DOHH2 (cell line): ENCODE data around the gene TMEM244.

Experiments
- H3F3A ChIP-seq: fragments of 200-600 bp; sonication (generic), shearing (Covaris generic); 2 replicates; pipeline ENCODE4 v1.6.0; 2016; ENCODE audit warnings: antibody characterized with exemption, mild to moderate bottlenecking; ENCODE audit not compliant: control insufficient read depth, insufficient read depth
- H3K27ac ChIP-seq: fragments of 200-600 bp; sonication (generic); 2 replicates; pipeline ENCODE4 v1.5.1; 2014; ENCODE audit warnings: low read depth, mild to moderate bottlenecking, low read length, moderate library complexity
- H3K27me3 ChIP-seq: fragments of 200-600 bp; sonication (generic); 2 replicates; pipeline ENCODE4 v1.6.1; 2014; ENCODE audit warnings: mild to moderate bottlenecking, low read length, mixed read lengths; ENCODE audit not compliant: control insufficient read depth
- H3K36me3 ChIP-seq: fragments of 200-600 bp; sonication (generic); 2 replicates; pipeline ENCODE4 v1.6.1; 2014; ENCODE audit warnings: mild to moderate bottlenecking, low read length, moderate library complexity, mixed read lengths; ENCODE audit not compliant: control insufficient read depth
- H3K4me1 ChIP-seq: fragments of 200-600 bp; sonication (generic); 2 replicates; pipeline ENCODE4 v1.6.1; 2014; ENCODE audit warnings: mild to moderate bottlenecking, low read length, mixed read lengths; ENCODE audit not compliant: control insufficient read depth
- H3K4me2 ChIP-seq: fragments of 200-600 bp; sonication (generic); 2 replicates; pipeline ENCODE4 v1.6.0; 2014; ENCODE audit warnings: mild to moderate bottlenecking, low read length, moderate library complexity
- H3K4me3 ChIP-seq: fragments of 200-600 bp; sonication (generic); 2 replicates; pipeline ENCODE4 v1.5.1; 2014; ENCODE audit warnings: mild to moderate bottlenecking, low read length, mixed read lengths
- H3K79me2 ChIP-seq: fragments of 200-600 bp; sonication (generic); 2 replicates; pipeline ENCODE4 v1.6.1; 2014; ENCODE audit warnings: mild to moderate bottlenecking, low read length, mixed read lengths; ENCODE audit not compliant: control insufficient read depth
- H3K9me2 ChIP-seq: fragments of 200-600 bp; sonication (generic); replicated peaks from 2 replicates; pipeline ENCODE4 v1.6.1; 2014; ENCODE audit warnings: mild to moderate bottlenecking, low read length, mixed read lengths; ENCODE audit not compliant: control insufficient read depth
- H3K9me3 ChIP-seq: fragments of 200-600 bp; sonication (generic); 2 replicates; pipeline ENCODE4 v1.6.1; 2014; ENCODE audit warnings: antibody characterized with exemption, low read length, mixed read lengths; ENCODE audit not compliant: control insufficient read depth, insufficient read depth
- H4K20me1 ChIP-seq: fragments of 200-600 bp; sonication (generic); 2 replicates; pipeline ENCODE4 v1.6.0; 2014; ENCODE audit warnings: low read depth, mild to moderate bottlenecking, antibody characterized with exemption, low read length, moderate library complexity; ENCODE audit not compliant: control insufficient read depth, insufficient read depth
- CTCF ChIP-seq: fragments of 200-600 bp; sonication (generic); IDR thresholded peaks from one replicate; pipeline ENCODE4 v1.5.1; 2014; ENCODE audit warnings: antibody characterized with exemption, mild to moderate bottlenecking, low read depth, low read length; ENCODE audit not compliant: poor library complexity, severe bottlenecking
- EZH2phosphoT487 ChIP-seq: fragments of 200-600 bp; sonication (generic); IDR thresholded peaks from 2 replicates; pipeline ENCODE4 v1.6.1; 2017; ENCODE audit warnings: borderline replicate concordance, mild to moderate bottlenecking, antibody characterized with exemption, low read length, moderate library complexity, mixed read lengths

TMEM244 gene

GRCh38 chr6:129906515-129907077 lies 45.5 kb upstream of the TMEM244 start:
- H3K27ac ChIP-seq, result no peak overlapping the region
- no peaks in the 10 kb centered on the region for H3K79me2 ChIP-seq
- no peaks in the 10 kb centered on the region for H3K9me2 ChIP-seq
- no peaks in the 10 kb centered on the region for H3K9me3 ChIP-seq
- TF ChIP-seq EZH2phosphoT487 (no peak), CTCF (no peak)
- no peaks in the 10 kb centered on the region for H3F3A ChIP-seq
- H4K20me1 ChIP-seq, result no peaks in the 10 kb centered on the region
- H3K4me3 ChIP-seq, result no peak overlapping the region
- H3K27me3 ChIP-seq, result peaks cover 5% of the 10 kb centered on the region; the same call in 1 of the 2 replicates
- H3K36me3 ChIP-seq, result no peaks in the 10 kb centered on the region
- peaks cover 9% of the 10 kb centered on the region for H3K4me1 ChIP-seq
- H3K4me2 ChIP-seq, result no peak overlapping the region

DNA sequence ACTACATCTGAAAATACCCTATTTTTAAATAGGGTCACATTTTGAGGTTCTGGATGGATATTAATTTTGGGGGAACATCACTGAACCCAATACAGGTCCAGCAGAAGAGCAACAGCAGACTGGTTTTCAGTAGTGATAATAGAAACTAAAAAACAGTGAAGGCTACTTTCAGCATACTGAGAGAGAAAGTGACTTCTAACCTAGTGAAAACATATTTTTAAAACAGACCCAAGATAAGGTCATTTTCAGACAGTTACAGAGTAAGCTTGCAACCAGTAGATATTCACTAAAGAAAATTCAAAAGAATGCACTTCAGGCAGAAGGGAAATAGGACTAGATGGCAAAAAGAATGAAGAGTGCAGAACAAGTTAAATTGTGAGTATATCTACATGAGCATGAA lies 42.0 kb upstream of the TMEM244 start:
- Histone ChIP-seq H3K9me2 (no peaks in the 10 kb centered on the region), H3K36me3 (no peaks in the 10 kb centered on the region), H3K4me1 (no peaks in the 10 kb centered on the region), H3K4me2 (no peak overlapping the region), H4K20me1 (no peaks in the 10 kb centered on the region), H3K79me2 (no peaks in the 10 kb centered on the region), H3K27ac (no peak overlapping the region), H3K9me3 (no peaks in the 10 kb centered on the region), H3K27me3 (peaks cover 5% of the 10 kb centered on the region; the same call in 1 of the 2 replicates), H3F3A (no peaks in the 10 kb centered on the region), H3K4me3 (no peak overlapping the region)
- TF ChIP-seq EZH2phosphoT487, result no peak
- TF ChIP-seq CTCF, result no peak

- TF ChIP-seq CTCF (no peak), EZH2phosphoT487 (no peak)
- H3K27ac ChIP-seq, result no peak overlapping the region
- H3F3A ChIP-seq, result no peaks in the 10 kb centered on the region
- no peaks in the 10 kb centered on the region for H4K20me1 ChIP-seq
- H3K4me3 ChIP-seq, result no peak overlapping the region
- H3K27me3 ChIP-seq, result peaks cover 5% of the 10 kb centered on the region; the same call in 1 of the 2 replicates
- H3K9me3 ChIP-seq, result no peaks in the 10 kb centered on the region
- H3K4me1 ChIP-seq, result no peaks in the 10 kb centered on the region
- H3K36me3 ChIP-seq, result no peaks in the 10 kb centered on the region
- no peaks in the 10 kb centered on the region for H3K9me2 ChIP-seq
- no peak overlapping the region for H3K4me2 ChIP-seq
- no peaks in the 10 kb centered on the region for H3K79me2 ChIP-seq
Measured at GRCh38 chr6:129902681-129903080, 41.6 kb upstream of the TMEM244 start.
